ENCODE measurements around the gene OSBPL5.
A peak's percentile ranks its signal among the peaks of the same experiment; 100 is the strongest.

OSBPL5 gene

GRCh38 chr11:3041699-3042441, 123.2 kb downstream of the OSBPL5 start:
- no peak for TF ChIP-seq CTCF (IDR thresholded peaks at IDR 0.05; ENCODE audit: poor library complexity, severe bottlenecking)
- H3K36me3 ChIP-seq (ENCODE audit: low read depth), result peaks cover 97% of the 10 kb centered on the region
- no peaks in the 10 kb centered on the region for H3K9me3 ChIP-seq (ENCODE audit: severe bottlenecking)
- DNase-seq (ENCODE audit: low spot score) (no peak), ATAC-seq (ENCODE audit: low read depth) (no peak)
- no peak overlapping the region for H3K4me3 ChIP-seq (ENCODE audit: severe bottlenecking)
- no peak overlapping the region for H3K27ac ChIP-seq (ENCODE audit: poor library complexity, severe bottlenecking)
- no peaks in the 10 kb centered on the region for H3K27me3 ChIP-seq (ENCODE audit: insufficient read depth, poor library complexity, severe bottlenecking)
- H3K4me1 ChIP-seq (ENCODE audit: insufficient read depth, poor library complexity, severe bottlenecking), result peaks cover 11% of the 10 kb centered on the region

GRCh38 chr11:3040881-3041280, 124.2 kb downstream of the OSBPL5 start:
- Histone ChIP-seq H3K27ac (ENCODE audit: poor library complexity, severe bottlenecking) (no peak overlapping the region), H3K36me3 (ENCODE audit: low read depth) (peaks cover 97% of the 10 kb centered on the region), H3K9me3 (ENCODE audit: severe bottlenecking) (no peaks in the 10 kb centered on the region), H3K27me3 (ENCODE audit: insufficient read depth, poor library complexity, severe bottlenecking) (no peaks in the 10 kb centered on the region), H3K4me3 (ENCODE audit: severe bottlenecking) (no peak overlapping the region), H3K4me1 (ENCODE audit: insufficient read depth, poor library complexity, severe bottlenecking) (peaks cover 11% of the 10 kb centered on the region)
- no peak for TF ChIP-seq CTCF (IDR thresholded peaks at IDR 0.05; ENCODE audit: poor library complexity, severe bottlenecking)
- DNase-seq (ENCODE audit: low spot score) (no peak), ATAC-seq (ENCODE audit: low read depth) (no peak)

GRCh38 chr11:3037945-3038271, 127.2 kb downstream of the OSBPL5 start:
- peaks cover 11% of the 10 kb centered on the region for H3K4me1 ChIP-seq (ENCODE audit: insufficient read depth, poor library complexity, severe bottlenecking)
- peak overlapping the region; percentile 62 for H3K27ac ChIP-seq (ENCODE audit: poor library complexity, severe bottlenecking)
- no peak for DNase-seq (ENCODE audit: low spot score)
- no peak for ATAC-seq (ENCODE audit: low read depth)
- no peak overlapping the region for H3K4me3 ChIP-seq (ENCODE audit: severe bottlenecking)
- peaks cover 99% of the 10 kb centered on the region for H3K36me3 ChIP-seq (ENCODE audit: low read depth)
- no peaks in the 10 kb centered on the region for H3K9me3 ChIP-seq (ENCODE audit: severe bottlenecking)
- H3K27me3 ChIP-seq (ENCODE audit: insufficient read depth, poor library complexity, severe bottlenecking), result no peaks in the 10 kb centered on the region
- no peak for TF ChIP-seq CTCF (IDR thresholded peaks at IDR 0.05; ENCODE audit: poor library complexity, severe bottlenecking)
